Fibroblast of pulmonary artery (primary cell): ENCODE results near the gene PROZ.
A peak's percentile ranks its signal among the peaks of the same experiment; 100 is the strongest.

Experiments
- DNase-seq: peaks from one replicate; pipeline ENCODE4 v3.0.0-alpha.2; 2010; ENCODE audit warnings: low read depth
- H3K4me3 ChIP-seq: replicated peaks from 2 replicates; pipeline ENCODE4 v1.5.1; 2011; ENCODE audit warnings: low read depth, mild to moderate bottlenecking, control low read depth, low read length, moderate library complexity
- TF ChIP-seq, protein P1 (sequence below): IDR thresholded peaks from 2 replicates; pipeline ENCODE4 v1.5.1; 2011; ENCODE audit warnings: mild to moderate bottlenecking, control low read depth, low read length, inconsistent platforms; ENCODE audit errors: missing control alignments

PROZ gene

GRCh38 chr13:113172419-113172926 is 14.0 kb downstream of the PROZ start:
- no peak overlapping the region for H3K4me3 ChIP-seq
- TF ChIP-seq, protein P1, sequence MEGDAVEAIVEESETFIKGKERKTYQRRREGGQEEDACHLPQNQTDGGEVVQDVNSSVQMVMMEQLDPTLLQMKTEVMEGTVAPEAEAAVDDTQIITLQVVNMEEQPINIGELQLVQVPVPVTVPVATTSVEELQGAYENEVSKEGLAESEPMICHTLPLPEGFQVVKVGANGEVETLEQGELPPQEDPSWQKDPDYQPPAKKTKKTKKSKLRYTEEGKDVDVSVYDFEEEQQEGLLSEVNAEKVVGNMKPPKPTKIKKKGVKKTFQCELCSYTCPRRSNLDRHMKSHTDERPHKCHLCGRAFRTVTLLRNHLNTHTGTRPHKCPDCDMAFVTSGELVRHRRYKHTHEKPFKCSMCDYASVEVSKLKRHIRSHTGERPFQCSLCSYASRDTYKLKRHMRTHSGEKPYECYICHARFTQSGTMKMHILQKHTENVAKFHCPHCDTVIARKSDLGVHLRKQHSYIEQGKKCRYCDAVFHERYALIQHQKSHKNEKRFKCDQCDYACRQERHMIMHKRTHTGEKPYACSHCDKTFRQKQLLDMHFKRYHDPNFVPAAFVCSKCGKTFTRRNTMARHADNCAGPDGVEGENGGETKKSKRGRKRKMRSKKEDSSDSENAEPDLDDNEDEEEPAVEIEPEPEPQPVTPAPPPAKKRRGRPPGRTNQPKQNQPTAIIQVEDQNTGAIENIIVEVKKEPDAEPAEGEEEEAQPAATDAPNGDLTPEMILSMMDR = no peak
- DNase-seq = no peak

DNA sequence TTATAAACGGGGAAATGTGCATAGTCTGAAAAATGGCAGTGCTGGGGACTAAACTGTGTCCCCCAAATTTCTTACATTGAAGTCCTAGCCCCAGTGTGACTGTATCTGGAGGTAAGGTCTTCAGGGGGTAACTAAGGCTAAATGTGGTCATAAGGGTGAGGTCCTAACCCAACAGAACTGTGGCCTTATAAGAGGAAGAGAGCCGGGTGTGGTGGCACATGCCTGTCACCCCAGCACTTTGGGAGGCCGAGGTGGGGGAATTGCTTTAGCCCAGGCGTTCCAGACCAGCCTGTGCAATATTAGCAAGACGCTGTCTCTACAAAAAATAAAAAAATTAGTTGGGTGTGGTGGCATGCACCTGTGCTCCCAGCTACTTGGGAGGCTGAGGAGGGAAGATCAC is 17.8 kb downstream of the PROZ start:
- no peak overlapping the region for H3K4me3 ChIP-seq
- TF ChIP-seq, protein P1 = no peak
- no peak for DNase-seq

DNA sequence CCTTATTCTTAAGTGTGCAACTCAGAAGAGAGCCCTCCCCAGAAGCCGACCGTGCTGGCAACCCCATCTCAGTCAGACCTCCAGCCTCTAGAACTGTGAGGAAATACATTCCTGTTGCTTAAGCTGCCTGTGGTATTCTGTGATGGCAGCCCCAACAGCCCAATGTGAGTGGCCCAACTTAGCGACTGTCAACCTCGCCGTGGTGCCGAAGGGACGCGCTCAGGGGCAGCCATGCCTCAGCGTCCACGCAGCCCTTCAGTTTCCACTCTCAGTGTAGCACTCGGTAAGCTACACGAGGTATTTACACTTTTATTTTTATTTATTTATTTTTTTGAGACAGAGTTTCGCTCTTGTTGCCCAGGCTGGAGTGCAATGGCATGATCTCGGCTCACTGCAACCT is 18.4 kb downstream of the PROZ start:
- no peak for DNase-seq
- no peak overlapping the region for H3K4me3 ChIP-seq
- TF ChIP-seq, protein P1 = no peak

- TF ChIP-seq, protein P1 = no peak
- H3K4me3 ChIP-seq = no peak overlapping the region
Measured at GRCh38 chr13:113178070-113178895, 19.8 kb downstream of the PROZ start.

GRCh38 chr13:113178896-113179167 is 20.4 kb downstream of the PROZ start:
- TF ChIP-seq, protein P1 = no peak
- no peak for DNase-seq
- H3K4me3 ChIP-seq = no peak overlapping the region

More at GRCh38 chr13:113178070-113178895, 19.8 kb downstream of the PROZ start:
- DNase-seq = peak; percentile 89

GRCh38 chr13:113179374-113180230 is 21.2 kb downstream of the PROZ start:
- no peak for DNase-seq
- TF ChIP-seq, protein P1 = no peak
- no peak overlapping the region for H3K4me3 ChIP-seq
